SU-DHL-6 (cell line): Measurements from ENCODE around the gene CCP110.

Experiments
- H2AFZ ChIP-seq: fragments of 200-600 bp; sonication (generic); 2 replicates; pipeline ENCODE4 v1.6.1; 2014; ENCODE audit warnings: low read depth, mild to moderate bottlenecking, moderate library complexity, mixed read lengths, antibody characterized with exemption, low read length; ENCODE audit not compliant: severe bottlenecking
- H3F3A ChIP-seq: fragments of 200-600 bp; shearing (Covaris generic); 2 replicates; pipeline ENCODE4 v1.6.0; 2016; ENCODE audit warnings: antibody characterized with exemption, mild to moderate bottlenecking; ENCODE audit not compliant: insufficient read depth
- H3K27ac ChIP-seq: fragments of 200-600 bp; sonication (generic); 2 replicates; pipeline ENCODE4 v1.5.1; 2016; ENCODE audit warnings: low read depth, mild to moderate bottlenecking, low read length, moderate library complexity, mixed read lengths
- H3K27me3 ChIP-seq: fragments of 200-600 bp; sonication (generic), shearing (Covaris generic); 2 replicates; pipeline ENCODE4 v1.6.0; 2014; ENCODE audit warnings: mild to moderate bottlenecking, low read length
- H3K36me3 ChIP-seq: fragments of 200-600 bp; sonication (generic); 2 replicates; pipeline ENCODE4 v1.6.1; 2014; ENCODE audit warnings: mild to moderate bottlenecking, low read length, mixed read lengths
- H3K4me2 ChIP-seq: fragments of 300-600, 200-600 bp; shearing (Covaris generic), sonication (generic); 2 replicates; pipeline ENCODE4 v1.6.0; 2014; ENCODE audit warnings: low read length, low read depth, mild to moderate bottlenecking; ENCODE audit not compliant: poor library complexity, severe bottlenecking
- H3K4me3 ChIP-seq: fragments of 200-600 bp; sonication (generic); 2 replicates; pipeline ENCODE4 v1.5.1; 2014; ENCODE audit warnings: antibody characterized with exemption, low read length, mild to moderate bottlenecking, mixed read lengths; ENCODE audit not compliant: insufficient read depth, poor library complexity, severe bottlenecking
- H3K79me2 ChIP-seq: fragments of 200-600 bp; sonication (generic); 2 replicates; pipeline ENCODE4 v1.6.1; 2014; ENCODE audit warnings: mild to moderate bottlenecking, low read length, moderate library complexity; ENCODE audit not compliant: insufficient read depth
- H3K9ac ChIP-seq: fragments of 200-600 bp; sonication (generic); 2 replicates; pipeline ENCODE4 v1.7.0; 2014; ENCODE audit warnings: mild to moderate bottlenecking, low read length
- H3K9me2 ChIP-seq: fragments of 200-600 bp; sonication (generic); replicated peaks from 2 replicates; pipeline ENCODE4 v1.6.1; 2014; ENCODE audit warnings: low read length; ENCODE audit not compliant: insufficient read depth
- H3K9me3 ChIP-seq: fragments of 200-600 bp; sonication (generic); 2 replicates; pipeline ENCODE4 v1.6.1; 2014; ENCODE audit warnings: low read length, mixed read lengths; ENCODE audit not compliant: insufficient read depth
- H4K20me1 ChIP-seq: fragments of 200-600 bp; sonication (generic); 2 replicates; pipeline ENCODE4 v1.6.1; 2014; ENCODE audit warnings: low read depth, mild to moderate bottlenecking, antibody characterized with exemption, low read length, moderate library complexity, mixed read lengths
- EZH2phosphoT487 ChIP-seq: fragments of 200-600 bp; sonication (generic), shearing (Covaris generic); conservative IDR thresholded peaks from 2 replicates; pipeline ENCODE4 v1.6.1; 2018; ENCODE audit warnings: mild to moderate bottlenecking, antibody characterized with exemption, low read length, moderate library complexity, mixed read lengths
- TF ChIP-seq, protein P1 (sequence below): fragments of 200-600 bp; sonication (generic); IDR thresholded peaks from one replicate; pipeline ENCODE4 v1.5.1; 2017; ENCODE audit warnings: antibody characterized with exemption, mild to moderate bottlenecking, low read length, moderate library complexity; ENCODE audit not compliant: insufficient read depth, poor library complexity, severe bottlenecking

The CCP110 gene

DNA sequence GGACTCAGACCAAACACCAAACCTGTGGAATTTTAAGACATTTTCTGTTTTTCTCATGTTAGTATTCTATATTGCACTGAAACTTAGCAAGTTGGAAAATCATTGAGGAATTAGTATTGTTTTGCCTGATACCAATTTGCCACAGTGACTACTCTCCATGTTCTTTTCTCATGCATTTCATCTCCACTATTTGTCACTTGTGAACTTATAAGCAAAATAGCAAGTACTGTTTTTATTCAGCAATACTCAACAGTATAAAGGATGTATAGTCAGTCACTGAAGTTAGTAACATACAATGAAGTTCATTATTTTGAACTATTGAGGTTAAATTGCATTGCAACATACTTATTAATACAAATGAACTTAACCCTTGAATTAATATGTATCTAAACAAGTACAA is 25.9 kb downstream of the CCP110 start:
- TF ChIP-seq EZH2phosphoT487 = no peak
- TF ChIP-seq, protein P1, sequence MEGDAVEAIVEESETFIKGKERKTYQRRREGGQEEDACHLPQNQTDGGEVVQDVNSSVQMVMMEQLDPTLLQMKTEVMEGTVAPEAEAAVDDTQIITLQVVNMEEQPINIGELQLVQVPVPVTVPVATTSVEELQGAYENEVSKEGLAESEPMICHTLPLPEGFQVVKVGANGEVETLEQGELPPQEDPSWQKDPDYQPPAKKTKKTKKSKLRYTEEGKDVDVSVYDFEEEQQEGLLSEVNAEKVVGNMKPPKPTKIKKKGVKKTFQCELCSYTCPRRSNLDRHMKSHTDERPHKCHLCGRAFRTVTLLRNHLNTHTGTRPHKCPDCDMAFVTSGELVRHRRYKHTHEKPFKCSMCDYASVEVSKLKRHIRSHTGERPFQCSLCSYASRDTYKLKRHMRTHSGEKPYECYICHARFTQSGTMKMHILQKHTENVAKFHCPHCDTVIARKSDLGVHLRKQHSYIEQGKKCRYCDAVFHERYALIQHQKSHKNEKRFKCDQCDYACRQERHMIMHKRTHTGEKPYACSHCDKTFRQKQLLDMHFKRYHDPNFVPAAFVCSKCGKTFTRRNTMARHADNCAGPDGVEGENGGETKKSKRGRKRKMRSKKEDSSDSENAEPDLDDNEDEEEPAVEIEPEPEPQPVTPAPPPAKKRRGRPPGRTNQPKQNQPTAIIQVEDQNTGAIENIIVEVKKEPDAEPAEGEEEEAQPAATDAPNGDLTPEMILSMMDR = no peak
- Histone ChIP-seq H3K27me3 (no peaks in the 10 kb centered on the region), H3K36me3 (peaks cover 24% of the 10 kb centered on the region), H2AFZ (no peak overlapping the region), H4K20me1 (no peaks in the 10 kb centered on the region), H3K9me3 (no peaks in the 10 kb centered on the region), H3K9me2 (no peaks in the 10 kb centered on the region), H3F3A (no peaks in the 10 kb centered on the region), H3K4me3 (no peak overlapping the region), H3K79me2 (no peaks in the 10 kb centered on the region), H3K27ac (no peak overlapping the region), H3K9ac (no peak overlapping the region), H3K4me2 (no peak overlapping the region)

DNA sequence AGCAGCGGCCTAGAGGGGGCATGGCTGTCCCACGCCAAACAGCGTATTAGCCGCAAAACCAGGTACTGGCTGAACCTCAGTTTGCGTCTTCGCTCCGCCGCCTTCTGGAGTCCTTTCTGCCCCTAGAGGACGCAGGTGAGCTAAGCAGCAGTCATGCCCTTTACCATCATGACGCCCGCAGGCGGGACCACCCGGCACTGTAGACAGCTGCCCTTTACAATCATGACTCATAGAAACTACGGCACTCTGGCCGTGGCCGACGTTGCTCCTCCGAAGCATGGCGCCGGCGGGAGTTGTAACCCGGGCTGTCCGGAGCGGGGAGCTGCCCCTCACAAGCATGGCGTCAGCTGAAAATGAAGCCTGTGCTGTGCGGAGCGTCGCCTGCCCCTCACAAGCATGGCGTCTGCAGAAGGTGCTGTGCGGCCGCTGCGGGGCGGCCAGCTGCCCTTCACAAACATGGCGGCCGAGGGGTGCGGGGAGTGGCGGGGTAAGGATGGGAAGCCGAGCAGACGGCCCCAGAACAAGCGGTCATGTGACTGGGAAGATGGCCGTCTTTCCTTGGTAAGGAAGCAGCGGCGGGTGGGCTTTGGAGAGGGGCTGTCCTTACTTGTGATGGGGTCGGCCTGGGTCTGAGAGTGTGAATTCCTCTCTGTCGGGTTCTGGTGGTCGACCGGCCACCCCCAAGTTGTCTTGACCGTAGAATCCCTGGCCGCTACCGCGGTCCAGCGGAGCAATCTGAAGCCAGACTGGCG is 31.6 kb downstream of the CCP110 start, which contains the start of gene VPS35L:
Gene VPS35L, plus strand, starts transcription at position 518 of the 752 bp plus-strand sequence. Its CDS starts 27 bp downstream, at position 545.
- Histone ChIP-seq H3K9me3 (no peaks in the 10 kb centered on the region), H3K36me3 (no peaks in the 10 kb centered on the region), H3K27me3 (no peaks in the 10 kb centered on the region), H3K4me3 (no peak within 1 kb of the TSS), H3K27ac (no peak within 1 kb of the TSS), H3K79me2 (no peaks in the 10 kb centered on the region), H3K9me2 (no peaks in the 10 kb centered on the region), H4K20me1 (no peaks in the 10 kb centered on the region), H3F3A (no peaks in the 10 kb centered on the region), H3K4me2 (no peak within 1 kb of the TSS), H2AFZ (no peak within 1 kb of the TSS), H3K9ac (no peak within 1 kb of the TSS)
- no peak for TF ChIP-seq EZH2phosphoT487
- TF ChIP-seq, protein P1 = no peak

DNA sequence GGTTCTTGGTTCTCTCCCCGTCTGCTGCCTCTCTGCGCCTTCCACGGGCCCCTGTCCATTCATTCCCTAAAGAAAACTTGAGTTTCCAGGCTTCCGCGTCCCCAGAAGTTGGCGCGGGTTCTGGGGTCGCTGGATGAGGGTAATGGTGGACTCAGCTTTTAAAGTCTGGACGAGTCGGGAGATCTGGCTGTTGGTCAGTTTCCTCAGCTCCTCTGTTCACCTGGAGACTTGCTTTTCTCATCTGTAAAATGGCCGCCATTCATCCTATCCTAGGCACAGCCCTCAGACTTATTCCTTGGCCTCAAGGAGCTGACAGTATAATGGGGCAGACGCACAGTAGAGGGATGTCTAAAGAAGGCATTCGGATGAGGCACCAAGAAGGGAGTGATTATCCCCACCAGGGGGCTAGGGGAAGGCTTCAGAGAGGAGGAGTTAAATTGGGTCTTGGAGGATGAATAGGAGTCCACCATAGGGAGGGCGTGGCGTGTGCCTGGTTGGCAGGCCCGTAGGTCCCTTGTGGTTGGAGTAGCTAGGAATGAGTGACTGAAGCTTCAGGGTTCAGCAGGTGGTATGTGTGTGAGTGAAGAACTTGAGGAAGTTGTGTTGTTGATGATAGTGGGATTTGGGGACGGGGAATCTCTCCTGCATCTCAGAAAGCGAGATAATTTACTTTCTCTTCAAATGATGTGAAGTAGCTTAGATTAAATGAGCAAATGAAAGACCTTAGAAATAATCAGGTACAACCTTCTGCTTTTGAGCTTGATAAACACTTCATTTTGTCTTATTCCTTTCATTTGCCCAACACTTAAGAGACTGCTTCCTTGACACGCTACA is 32.4 kb downstream of the CCP110 start:
- H3K36me3 ChIP-seq = no peaks in the 10 kb centered on the region
- H3K4me2 ChIP-seq = no peak overlapping the region
- no peak overlapping the region for H2AFZ ChIP-seq
- H4K20me1 ChIP-seq = no peaks in the 10 kb centered on the region
- H3K4me3 ChIP-seq = no peak overlapping the region
- H3K9ac ChIP-seq = no peak overlapping the region
- no peak overlapping the region for H3K27ac ChIP-seq
- H3K27me3 ChIP-seq = no peaks in the 10 kb centered on the region
- no peaks in the 10 kb centered on the region for H3K9me3 ChIP-seq
- no peak for TF ChIP-seq EZH2phosphoT487
- TF ChIP-seq, protein P1 = no peak
- no peaks in the 10 kb centered on the region for H3K9me2 ChIP-seq
- H3K79me2 ChIP-seq = no peaks in the 10 kb centered on the region
- H3F3A ChIP-seq = no peaks in the 10 kb centered on the region
